COLO829 (cell line): ENCODE results near the gene FBXW7.

ENCODE experiments used
- DNase-seq: peaks from one replicate; pipeline ENCODE4 v3.0.0; 2012; ENCODE audit warnings: low spot score

The FBXW7 gene

GRCh38 chr4:152510349-152511147, 25.3 kb downstream of the FBXW7 start:
- no peak for DNase-seq

DNA sequence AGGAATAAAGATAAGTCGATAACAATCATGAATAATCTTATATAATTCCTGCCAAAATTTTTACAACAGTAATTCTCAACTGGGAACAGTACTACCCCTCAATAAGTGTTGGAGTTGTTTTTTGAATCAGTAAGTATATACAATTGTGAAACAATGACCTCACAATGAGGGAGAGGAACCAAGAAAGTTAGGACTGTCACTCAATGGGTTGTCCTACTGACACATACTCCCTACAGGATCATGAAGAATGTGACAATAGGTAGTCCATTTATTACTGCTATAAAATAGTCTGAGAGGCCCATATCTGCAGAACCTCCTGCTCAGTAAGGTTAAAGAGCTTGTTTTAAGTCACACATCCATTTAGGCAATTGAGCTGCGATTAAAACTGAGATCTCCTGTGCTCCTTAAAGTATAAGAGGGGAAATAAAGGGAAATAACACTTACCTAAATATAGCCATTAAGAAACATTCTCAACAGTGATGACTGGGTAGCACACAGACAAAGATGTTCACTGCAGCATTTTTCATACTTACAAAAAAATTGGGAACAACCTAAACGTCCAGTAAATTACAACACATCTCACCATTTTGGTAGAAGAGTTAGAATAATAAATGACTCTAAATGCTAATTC, 26.2 kb downstream of the FBXW7 start:
- no peak for DNase-seq

DNA sequence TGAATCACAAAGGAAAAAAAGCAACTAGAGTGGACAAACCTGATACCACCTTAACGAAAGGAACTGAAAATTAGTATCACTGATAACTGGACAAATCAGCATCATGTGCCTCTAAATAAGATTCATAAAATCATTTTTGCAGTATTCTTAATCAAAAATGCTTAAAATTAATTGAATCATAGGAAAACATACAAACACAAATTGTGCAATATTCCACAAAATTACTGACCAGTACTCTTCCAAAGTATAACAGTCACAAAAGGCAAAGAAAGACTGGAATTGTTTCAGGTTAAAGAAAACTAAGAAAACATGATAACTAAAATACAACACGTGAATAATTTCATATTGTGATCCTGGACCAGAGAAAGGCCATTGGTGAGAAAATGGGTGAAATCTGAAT, 27.1 kb downstream of the FBXW7 start:
- DNase-seq: no peak

DNA sequence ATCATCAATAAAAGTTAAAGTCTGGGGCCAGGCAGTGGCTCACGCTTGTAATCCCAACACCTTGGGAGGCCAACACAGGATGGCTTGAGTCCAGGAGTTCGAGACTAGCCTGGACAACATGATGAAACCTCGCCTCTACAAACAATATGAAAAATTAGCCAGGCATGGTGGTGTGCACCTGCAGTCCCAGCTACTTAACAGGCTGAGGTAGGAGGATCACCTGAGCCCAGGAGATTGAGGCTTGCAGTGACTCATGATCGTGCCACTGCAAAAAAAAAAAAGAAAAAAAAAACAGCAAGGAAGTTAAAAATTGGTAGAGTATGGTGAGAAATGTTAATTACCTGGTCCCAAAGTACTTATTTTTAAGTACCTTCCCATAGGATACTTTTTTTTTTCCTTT, 27.5 kb downstream of the FBXW7 start:
- DNase-seq: no peak

- DNase-seq: no peak
Measured at GRCh38 chr4:152503653-152504290, 32.1 kb downstream of the FBXW7 start.

- DNase-seq: no peak
Measured at GRCh38 chr4:152501846-152502536, 33.9 kb downstream of the FBXW7 start.

DNA sequence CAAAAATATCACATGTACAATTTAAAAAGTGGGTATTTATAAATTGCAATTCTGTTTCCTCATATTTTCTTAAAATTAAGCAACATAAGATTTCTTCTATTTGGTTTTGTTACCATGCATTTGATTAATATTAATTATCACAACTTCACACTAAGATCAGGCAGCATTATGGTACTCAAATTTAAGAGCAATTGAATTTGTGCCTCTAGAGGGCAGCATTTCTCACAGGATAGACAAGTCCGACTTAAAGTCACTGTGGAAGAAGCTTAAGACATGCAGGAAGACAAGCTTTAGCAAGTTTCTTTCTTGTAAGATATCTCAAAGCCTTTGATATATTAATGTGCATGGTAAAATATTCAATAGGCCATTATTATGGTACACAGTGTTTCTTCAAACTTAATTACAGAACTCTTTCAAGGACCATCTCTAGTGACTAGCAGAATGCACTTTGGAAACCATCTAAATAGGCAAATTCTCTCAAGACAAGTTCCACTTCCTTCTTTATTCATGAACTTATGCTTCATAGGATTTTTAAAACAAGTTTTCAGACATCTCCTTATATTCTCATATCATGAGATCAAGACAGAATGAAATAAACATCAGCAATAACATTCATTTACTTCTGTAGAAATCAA, 35.0 kb downstream of the FBXW7 start:
- peak; percentile 62 for DNase-seq

DNA sequence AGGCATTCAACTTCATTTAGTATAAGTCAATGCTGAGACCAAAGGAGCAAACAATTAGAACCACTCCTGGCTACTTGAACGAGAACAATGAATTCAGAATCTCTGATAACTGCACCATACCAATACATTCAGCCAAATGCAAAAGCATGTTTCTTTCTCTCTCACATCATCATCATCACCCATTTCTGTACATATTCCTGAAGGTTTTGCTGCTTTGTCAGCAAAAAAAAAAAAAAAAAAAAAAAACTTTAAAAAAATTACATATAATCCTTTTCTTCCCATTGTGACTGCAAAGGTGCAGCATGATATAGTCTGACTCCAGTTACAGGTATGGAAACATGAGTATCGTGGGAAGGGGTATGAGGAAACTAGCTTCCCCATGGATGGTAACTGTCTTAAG, 35.6 kb downstream of the FBXW7 start:
- no peak for DNase-seq

DNA sequence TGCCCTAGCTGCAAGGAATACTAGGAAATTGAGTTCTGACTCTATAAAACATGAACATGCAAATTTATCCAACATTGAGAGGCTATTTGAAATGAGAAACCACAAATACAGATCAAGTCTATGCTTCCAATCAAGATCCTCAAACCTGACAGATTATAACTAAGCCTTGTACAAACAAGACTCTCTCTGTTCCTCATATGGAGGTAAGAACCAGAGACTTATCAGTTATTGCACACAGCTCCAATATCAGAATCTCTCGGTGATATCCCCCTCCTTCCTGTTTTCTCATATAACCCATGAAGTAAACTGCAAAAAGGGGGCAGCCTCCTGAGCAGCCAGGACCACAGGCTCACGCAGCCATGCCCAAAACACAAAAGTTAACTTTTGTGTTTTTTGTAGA, 36.5 kb downstream of the FBXW7 start:
- DNase-seq: no peak

DNA sequence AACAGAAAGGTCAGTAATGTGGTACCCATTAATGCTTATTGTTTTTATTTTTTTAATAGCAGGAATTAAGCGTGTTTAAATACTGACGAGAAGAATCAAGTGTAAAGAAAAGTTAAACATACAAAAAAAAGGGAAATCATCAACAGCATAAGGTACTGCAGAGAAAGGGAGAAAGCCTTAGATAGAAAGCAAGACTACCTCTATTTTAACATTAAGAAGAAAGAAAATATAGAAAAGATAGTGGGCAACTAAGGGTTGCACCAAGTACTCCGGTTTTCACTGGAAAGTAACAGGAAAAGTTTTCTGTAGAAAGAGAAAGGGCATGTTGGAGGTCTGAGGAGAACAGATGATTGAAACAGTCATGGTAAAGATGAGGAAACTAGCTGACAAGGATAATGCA, 41.9 kb downstream of the FBXW7 start:
- DNase-seq: no peak

DNA sequence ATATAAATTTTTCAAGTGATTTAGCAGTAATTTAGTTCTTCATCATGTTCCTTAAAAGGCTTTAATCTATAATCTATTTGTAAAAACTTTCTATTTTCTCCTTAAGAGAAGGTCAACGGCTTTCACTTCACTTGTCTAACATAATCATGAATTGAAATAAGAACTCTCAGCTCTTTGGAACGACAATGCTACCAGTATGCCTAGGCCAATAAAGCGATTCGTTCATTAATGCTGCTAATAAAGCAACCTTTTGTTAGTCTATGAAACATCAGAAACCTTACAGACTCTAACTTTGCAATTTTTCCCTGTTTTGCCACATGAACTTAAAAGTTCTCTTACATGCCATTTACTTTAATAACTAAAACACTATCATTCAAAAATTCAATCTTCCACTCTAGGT, 47.6 kb downstream of the FBXW7 start:
- peak; percentile 70 for DNase-seq

GRCh38 chr4:152486429-152487389, 49.2 kb downstream of the FBXW7 start:
- DNase-seq: no peak

DNA sequence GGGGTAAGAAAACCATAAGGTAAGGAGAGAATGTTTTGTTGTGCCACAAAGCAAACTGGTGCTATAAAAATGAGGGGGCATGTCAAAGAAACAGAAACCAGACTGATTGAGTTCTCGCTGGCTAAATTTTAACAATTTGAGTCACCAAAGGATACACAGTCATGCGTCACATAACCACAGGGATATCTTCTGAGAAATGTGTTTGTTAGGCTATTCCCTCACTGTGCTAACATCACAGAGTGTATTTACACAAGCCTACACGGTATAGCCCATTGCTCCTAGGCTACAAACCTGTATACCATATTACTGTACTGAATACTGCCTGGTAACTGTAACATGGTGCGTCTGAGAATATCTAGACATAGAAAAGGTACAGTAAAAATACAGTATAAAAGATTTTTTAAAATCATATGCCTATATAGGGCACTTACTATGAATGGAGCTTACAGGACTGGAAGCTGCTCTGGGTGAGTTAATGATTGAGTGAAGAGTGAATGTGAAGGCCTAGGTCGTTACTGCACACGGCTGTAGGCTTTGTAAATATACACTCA, 50.1 kb downstream of the FBXW7 start:
- peak; percentile 14 for DNase-seq

- DNase-seq: no peak
Measured at GRCh38 chr4:152482211-152482610, 53.7 kb downstream of the FBXW7 start.

GRCh38 chr4:152480901-152481300, 55.0 kb downstream of the FBXW7 start:
- no peak for DNase-seq

- no peak for DNase-seq
Measured at GRCh38 chr4:152480326-152480725, 55.6 kb downstream of the FBXW7 start.

- no peak for DNase-seq
Measured at GRCh38 chr4:152479428-152480026, 56.4 kb downstream of the FBXW7 start.

DNA sequence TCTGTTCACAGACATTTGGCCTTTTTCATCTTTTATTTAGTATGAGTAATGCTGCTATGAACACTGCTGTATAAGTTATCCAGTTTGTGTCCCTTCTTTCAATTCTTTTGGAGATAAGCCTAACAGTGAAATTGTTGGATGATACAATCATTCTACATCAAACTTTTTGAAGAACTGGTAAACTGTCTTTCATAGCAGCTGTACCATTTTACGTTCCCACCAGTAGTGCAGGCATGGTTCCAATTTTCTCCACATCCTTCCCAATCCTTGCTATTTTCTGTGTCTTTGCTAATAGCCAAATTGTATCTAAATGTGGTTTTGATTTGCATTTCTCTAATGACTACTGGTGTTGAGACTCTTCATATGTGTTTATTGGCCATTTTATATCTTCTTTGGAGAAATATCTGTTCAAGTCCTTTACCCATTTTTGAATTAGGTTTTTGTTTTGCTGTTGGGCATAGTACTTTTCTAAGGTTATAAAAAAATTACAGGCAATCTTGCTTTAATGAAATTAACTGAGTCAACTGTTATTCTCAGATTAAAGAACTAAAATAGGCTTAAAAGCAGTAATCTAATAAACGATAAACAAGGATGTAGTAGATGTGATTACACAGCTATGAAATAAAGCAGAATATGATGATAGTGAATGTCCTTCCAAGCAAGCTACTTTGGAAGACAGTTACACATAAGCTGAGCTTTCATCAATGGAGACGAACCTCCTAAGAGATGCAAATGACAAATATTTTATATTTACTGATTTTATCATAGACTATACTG, 57.2 kb downstream of the FBXW7 start:
- no peak for DNase-seq

DNA sequence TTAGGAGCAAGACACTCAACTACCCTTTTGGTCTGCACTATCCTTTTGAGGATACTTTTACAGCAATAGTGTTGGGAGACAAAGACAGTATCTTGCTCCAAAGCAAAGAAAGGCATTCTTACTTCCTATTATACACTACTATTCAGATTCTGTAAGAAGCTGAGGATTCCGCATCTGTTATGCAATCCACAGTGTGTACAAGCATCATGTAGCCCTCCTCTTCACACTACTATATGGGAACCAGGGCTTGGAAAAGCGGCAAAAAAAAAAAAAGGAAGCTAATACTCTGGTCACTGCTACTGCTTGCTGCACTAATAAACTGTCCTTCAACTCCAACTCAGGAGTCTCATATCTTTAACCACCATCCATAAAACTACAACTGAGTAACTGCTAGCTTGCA, 59.1 kb downstream of the FBXW7 start:
- no peak for DNase-seq
